Measurements from ENCODE around the gene BAD.

The BAD gene

GRCh38 chr11:64289002-64289564 lies 4.6 kb upstream of the BAD start:
- ChIA-PET POLR2A (no interaction called here), CTCF (interaction anchor here (1.2 to 10.7 kb wide), 6 partner anchors 9 to 104 kb away, joined by 3 to 166 read pairs (median 9); partner anchors contain the start of genes CATSPERZ, ESRRA and PLCB3)
- TF ChIP-seq, protein P1, sequence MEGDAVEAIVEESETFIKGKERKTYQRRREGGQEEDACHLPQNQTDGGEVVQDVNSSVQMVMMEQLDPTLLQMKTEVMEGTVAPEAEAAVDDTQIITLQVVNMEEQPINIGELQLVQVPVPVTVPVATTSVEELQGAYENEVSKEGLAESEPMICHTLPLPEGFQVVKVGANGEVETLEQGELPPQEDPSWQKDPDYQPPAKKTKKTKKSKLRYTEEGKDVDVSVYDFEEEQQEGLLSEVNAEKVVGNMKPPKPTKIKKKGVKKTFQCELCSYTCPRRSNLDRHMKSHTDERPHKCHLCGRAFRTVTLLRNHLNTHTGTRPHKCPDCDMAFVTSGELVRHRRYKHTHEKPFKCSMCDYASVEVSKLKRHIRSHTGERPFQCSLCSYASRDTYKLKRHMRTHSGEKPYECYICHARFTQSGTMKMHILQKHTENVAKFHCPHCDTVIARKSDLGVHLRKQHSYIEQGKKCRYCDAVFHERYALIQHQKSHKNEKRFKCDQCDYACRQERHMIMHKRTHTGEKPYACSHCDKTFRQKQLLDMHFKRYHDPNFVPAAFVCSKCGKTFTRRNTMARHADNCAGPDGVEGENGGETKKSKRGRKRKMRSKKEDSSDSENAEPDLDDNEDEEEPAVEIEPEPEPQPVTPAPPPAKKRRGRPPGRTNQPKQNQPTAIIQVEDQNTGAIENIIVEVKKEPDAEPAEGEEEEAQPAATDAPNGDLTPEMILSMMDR (IDR thresholded peaks at IDR 0.05; ENCODE audit: insufficient read depth, low read length, missing control alignments): no peak

GRCh38 chr11:64288353-64288750 lies 3.9 kb upstream of the BAD start:
- TF ChIP-seq, protein P1 (IDR thresholded peaks at IDR 0.05; ENCODE audit: insufficient read depth, low read length, missing control alignments): no peak

More at GRCh38 chr11:64289002-64289564, 4.6 kb upstream of the BAD start:
- DNase-seq (ENCODE audit: low read depth, low spot score): no peak
- no peak overlapping the region for H3K4me3 ChIP-seq (ENCODE audit: low read depth, low read length)

GRCh38 chr11:64287676-64288352 lies 3.3 kb upstream of the BAD start:
- DNase-seq (ENCODE audit: low read depth, low spot score): no peak
- no peak overlapping the region for H3K4me3 ChIP-seq (ENCODE audit: low read depth, low read length)
- CTCF ChIA-PET: interaction anchor here (0.6 to 10.7 kb wide), 6 partner anchors 10 to 83 kb away, joined by 3 to 166 read pairs (median 12); partner anchors contain the start of genes CATSPERZ, ESRRA and PLCB3
- TF ChIP-seq, protein P1 (IDR thresholded peaks at IDR 0.05; ENCODE audit: insufficient read depth, low read length, missing control alignments): no peak
- POLR2A ChIA-PET: no interaction called here

More at GRCh38 chr11:64288353-64288750, 3.9 kb upstream of the BAD start:
- no peak overlapping the region for H3K4me3 ChIP-seq (ENCODE audit: low read depth, low read length)
- ChIA-PET POLR2A (no interaction called here), CTCF (interaction anchor here (0.6 to 10.7 kb wide), 5 partner anchors 10 to 84 kb away, joined by 3 to 166 read pairs (median 8); partner anchors contain the start of genes CATSPERZ, ESRRA and PLCB3)
- no peak for DNase-seq (ENCODE audit: low read depth, low spot score)

GRCh38 chr11:64286801-64287159 lies 2.3 kb upstream of the BAD start:
- ChIA-PET POLR2A (no interaction called here), CTCF (interaction anchor here (5.4 to 10.7 kb wide), 2 partner anchors 16 to 68 kb away, joined by 26 to 166 read pairs; partner anchors contain the start of genes CATSPERZ and ESRRA)
- H3K4me3 ChIP-seq (ENCODE audit: low read depth, low read length): no peak overlapping the region
- no peak for DNase-seq (ENCODE audit: low read depth, low spot score)
- TF ChIP-seq, protein P1 (IDR thresholded peaks at IDR 0.05; ENCODE audit: insufficient read depth, low read length, missing control alignments): no peak

DNA sequence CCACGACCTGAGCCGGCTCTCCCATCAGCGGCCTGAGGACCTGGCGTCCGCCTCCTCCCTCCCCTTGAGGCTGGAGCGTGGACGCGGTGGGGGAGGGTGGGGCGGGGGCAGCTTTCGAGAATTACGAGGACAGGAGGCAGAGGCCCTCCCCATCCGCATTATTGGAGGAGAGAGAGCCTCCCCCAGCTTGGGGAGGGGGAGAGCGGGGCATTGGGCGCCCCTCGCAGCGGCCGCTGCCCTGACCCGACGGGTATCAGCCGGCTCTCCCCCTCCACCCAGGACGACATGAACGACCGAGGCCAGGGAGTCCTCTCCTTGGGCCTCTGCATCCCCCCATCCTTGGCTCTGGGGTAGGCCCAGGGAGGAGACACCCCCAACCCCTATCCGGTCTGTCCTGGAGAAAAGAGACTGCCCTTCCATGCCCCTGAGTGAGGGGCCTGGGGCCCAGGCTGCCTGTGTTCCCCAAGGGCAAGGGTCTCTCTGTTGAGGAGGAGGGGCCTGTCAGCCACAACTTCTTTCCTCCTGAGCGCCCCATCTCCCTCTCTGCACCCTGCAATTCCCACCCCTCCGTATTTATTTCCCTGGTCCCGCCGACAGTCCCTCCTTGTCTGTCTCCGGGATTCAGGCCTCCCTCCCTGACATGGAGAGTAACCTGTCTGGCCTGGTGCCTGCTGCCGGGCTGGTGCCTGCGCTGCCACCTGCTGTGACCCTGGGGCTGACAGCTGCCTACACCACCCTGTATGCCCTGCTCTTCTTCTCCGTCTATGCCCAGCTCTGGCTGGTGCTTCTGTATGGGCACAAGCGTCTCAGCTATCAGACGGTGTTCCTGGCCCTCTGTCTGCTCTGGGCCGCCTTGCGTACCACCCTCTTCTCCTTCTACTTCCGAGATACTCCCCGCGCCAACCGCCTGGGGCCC lies 1.7 kb upstream of the BAD start:
- H3K4me3 ChIP-seq (ENCODE audit: low read depth, low read length): peak overlapping the region; percentile 73
- DNase-seq (ENCODE audit: low read depth, low spot score): no peak
- CTCF ChIA-PET: interaction anchor here (4.0 to 10.7 kb wide), 3 partner anchors 15 to 69 kb away, joined by 26 to 166 read pairs (median 26); partner anchors contain the start of genes CATSPERZ and ESRRA
- TF ChIP-seq, protein P1 (IDR thresholded peaks at IDR 0.05; ENCODE audit: insufficient read depth, low read length, missing control alignments): no peak
- POLR2A ChIA-PET: interaction anchor here (1.0 to 1.7 kb wide), 2 partner anchors 16 to 32 kb away, joined by 3 to 9 read pairs; partner anchors contain the start of gene PRDX5

Data from AG04449 (cell line).